SIG-M5 treated with dmso at 0.1 percent for 504 hours (cell line): Measurements from ENCODE around the gene AP3S1.
"Not testable (repeated sequence)": the region's sequence is repeated elsewhere in the genome, so short reads cannot be mapped to it uniquely, and the experiment has no call there.

Experiments used
- DNase-seq: peaks from one replicate; lab custom pipeline; 2025; ENCODE audit not compliant: unreplicated experiment; lab: John Stamatoyannopoulos, UW

Gene AP3S1

DNA sequence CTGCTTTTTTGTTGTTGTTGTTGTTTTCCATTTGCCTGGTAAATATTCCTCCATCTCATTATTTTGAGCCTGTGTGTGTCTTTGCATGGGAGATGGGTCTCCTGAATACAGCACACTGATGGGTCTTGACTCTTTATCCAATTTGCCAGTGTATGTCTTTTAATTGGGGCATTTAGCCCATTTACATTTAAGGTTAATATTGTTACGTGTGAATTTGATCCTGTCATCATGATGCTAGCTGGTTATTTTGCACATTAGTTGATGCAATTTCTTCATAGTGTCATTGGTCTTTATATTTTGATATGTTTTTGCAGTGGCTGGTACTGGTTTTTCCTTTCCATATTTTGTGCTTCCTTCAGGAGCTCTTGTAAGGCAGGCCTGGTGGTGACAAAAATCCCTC is 16.8 kb upstream of the AP3S1 start:
- not testable (repeated sequence) for DNase-seq

DNA sequence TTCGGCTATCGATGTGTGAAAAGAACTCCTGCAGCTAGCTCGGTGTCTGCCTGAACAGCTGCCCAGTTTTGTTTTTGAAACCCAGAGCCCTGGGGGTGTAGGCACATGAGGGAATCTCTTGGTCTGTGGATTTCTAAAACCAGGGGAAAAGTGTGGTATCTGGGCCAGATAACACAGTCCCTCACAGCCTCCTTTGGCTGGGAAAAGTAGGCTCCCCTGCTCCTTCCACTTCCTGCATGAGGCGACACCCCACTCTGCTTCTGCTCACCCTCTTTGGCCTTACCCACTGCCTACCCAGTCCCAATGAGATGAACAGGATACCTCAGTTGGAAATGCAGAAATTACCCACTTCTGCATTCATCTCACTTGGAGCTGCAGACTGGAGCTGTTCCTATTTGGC is 15.8 kb upstream of the AP3S1 start:
- no peak for DNase-seq

DNA sequence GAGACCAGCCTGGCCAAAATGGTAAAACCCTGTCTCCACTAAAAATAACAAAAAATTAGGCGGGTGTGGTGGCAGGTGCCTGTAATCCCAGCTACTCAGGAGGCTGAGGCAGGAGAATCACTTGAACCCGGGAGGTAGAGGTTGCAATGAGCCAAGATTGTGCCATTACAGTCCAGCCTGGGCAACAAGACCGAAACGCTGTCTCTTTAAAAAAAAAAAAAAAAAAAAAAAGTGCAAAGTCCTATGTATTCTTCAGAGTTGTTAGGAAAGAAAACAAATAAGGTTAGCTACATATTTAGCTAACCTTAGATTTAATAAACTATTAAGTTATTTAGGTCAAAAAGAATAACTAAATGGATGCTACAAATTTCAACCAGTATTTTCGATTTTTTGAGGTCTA is 11.8 kb upstream of the AP3S1 start:
- no peak for DNase-seq

DNA sequence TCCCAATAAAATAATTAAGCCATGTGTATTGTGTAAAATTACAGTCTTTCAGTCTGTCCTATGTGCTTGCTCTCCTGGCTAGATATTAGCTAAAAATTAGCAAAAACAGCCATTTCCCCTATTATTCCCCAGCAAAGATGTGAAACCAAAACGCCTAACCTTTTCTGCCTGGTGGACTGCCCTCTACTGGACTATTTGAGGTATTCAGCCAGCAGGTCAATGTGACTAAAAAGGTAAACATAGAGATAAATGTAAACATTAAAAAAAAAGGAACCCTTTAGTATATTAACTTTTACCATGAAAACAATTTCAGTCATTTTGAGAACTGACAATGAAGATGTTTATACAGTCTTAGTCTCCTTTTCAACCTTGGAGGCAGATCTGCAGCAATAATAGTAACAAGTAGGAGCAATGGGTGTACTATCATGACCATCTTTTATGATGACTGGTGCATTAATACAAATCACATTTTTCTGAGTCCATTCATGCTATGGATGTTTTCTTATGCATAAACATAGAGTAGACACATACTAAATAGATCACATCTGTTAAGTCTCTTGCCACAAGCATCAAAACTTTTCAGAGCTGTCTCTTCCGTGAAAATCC is 10.5 kb upstream of the AP3S1 start:
- peak; percentile 65 for DNase-seq

DNA sequence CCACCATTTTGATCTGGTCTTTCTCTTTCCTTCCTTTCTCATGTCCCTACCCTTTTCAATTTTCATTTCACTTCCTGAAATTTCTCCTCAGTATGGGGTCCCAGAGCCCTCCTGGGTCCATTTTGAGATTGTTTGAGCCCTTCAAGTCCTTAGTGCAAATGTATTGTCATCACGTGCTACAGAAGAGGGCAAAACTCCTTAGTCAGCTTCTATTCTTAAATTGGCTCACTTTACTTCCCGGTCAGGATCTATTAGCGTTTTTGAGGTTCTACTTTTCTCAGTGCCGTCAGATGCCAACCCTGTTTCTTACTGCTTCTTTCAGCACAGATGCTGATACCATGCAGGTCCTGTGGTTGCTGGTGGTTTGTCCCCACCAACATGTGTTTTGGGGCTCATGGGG is 6.3 kb upstream of the AP3S1 start:
- DNase-seq, result no peak

DNA sequence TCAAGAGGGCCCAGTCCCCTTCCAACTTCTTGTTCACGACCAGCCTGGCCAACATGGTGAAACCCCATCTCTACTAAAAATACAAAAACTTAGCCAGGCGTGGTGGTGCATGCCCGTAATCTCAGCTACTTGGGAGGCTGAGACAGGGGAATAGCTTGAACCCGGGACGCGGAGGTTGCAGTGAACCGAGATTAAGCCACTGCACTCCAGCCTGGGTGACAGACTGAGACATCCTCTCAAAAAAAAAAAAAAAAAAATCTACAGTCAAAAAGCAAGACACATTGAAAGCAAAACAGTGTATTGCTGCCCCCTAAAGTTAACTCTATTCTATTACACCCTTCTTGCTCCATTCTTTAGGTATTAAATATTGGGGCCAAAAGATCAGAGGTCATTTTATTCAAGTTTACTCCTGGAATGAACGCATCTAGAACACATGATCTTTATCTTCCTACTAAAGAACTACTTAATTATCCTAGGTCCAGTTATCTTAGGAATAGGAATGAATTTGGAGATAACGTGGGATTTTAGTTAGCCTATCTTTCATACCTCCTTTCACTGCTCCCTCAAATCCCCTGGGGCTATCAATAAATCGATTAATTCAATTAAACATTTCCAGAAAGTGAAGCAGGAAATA is 2.7 kb upstream of the AP3S1 start:
- peak; percentile 87 for DNase-seq

DNA sequence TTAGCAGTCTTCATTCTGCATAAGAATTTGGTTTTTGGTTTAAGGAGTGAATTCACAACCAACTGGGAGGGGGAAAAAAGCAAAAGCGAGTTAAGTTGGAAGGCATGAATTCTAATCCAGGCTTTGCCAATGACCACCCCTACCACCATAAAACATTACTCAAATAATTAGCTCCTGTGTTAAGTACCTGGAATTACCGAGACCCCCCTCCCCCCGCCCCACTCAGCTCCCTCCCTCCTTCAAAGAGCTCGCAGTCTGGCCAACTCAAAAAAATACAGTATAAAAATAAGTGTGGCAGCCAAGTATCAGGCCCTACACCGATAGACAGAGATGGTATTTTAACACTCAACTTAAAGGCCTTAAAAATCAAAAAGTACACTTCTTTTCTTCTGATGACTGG is 862 bp upstream of the AP3S1 start:
- DNase-seq, result no peak

DNA sequence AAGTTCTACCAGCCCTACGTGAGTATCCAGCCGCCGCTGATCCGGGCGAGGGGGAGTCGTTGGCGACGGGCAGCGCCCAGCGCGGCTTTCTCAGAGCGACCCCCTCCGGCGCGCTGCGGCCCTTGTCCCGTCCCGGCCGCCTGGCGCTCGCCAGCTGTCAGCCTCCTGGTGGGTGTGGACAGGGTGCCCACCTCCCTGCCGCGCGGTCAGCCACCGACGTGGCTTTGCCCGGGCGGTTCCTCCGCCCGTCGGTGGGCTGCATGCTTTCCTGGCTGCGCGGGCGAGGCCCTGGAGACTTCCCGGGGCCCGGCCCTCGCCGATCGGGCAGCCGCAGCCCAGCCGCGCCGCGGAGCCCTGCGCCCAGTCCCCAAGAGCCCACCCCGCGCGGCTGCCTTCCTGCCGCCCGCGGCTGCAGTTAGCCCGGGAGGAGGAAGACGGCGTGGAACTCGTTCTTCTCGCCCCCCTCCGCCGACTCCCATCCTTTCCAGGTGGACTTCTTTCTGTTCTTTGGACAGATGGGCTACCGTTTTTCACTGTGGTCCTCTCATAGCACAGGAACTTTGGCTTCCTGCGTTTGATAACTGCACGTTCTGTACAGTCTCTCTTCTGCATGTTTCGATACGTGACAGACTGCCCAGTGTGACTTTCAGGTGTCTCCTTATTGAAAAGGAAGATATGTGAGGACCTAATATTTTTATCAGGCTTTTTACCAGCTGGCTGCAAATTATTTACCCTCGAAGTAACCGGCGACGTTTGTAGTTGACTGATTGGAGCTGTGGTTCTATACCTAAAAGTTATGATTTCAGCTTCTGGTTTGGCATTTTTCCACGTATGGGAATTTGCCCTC is 577 bp downstream of the AP3S1 start:
- peak; percentile 52 for DNase-seq

DNA sequence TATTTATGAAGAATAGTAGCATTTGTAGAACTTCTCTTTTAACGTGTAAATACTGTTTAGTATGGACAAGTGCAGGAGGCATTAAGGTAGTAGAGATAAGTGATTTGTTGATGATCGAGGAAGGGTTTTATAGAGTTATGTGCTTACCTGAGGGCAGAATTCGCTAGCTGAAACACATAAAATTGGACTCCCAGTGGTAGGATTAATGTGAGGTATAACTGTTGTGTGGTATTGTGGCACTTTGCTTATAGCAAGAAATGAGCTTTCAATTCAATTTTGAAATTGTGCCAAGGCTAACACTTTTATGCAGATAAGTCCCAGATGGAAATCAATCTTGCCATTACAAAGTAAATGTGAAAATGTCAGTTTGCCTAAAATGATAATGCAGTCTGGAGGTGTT is 1.2 kb downstream of the AP3S1 start:
- no peak for DNase-seq

DNA sequence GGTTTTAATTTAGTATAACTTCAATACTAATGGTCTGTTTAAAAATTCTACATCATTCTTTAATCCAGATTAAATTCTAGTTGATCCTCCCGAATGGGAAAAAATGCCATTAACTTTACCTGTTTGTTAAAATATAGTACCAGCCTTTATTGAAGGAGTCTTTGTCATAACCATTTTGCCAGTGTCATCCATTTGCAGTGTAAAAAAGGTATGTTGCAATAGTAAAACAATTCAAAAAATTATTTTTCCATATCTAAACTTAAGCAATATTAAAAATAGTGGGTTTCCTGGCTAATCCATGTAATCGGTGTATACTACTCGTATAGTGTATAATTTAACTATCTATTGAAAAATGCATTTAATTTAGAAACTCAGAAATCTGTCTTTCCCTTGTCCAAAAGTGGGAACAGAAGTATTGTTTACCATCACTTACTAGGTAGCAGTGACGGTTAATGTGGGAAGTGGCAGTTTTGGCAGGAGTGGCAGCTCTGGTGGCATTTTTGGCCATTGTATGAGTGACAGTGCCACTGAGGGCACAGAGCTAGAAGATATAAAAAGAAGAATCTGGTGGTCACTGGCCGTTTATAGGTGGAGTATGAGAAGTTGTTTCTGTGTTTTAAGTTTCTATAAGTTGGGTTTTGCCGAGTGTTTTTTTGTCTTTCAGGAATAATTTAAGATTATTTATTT is 1.9 kb downstream of the AP3S1 start:
- DNase-seq, result no peak

DNA sequence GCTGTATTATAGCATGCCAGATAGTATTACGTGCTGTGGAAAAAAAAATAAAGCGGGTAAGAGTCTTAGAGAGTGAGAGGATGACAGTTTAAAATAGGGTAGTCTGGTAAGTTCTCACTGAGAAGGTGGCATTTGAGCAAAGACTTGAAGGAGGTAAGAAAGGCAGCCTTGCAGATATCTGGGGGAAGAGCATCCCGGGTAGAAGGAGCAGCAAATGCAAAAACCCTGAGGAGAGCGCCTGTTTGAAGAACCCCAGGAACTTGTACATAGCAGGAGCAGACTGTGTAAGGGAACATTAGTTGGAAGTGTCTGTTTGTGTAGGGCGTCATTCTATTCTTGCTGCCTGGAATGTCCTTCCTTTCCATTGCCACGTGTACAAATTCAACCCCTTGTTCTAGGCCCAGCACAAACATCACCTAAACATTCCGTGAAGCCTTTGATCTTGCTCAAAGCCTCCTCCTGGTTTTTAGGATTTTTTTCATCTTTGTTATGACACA is 2.6 kb downstream of the AP3S1 start:
- no peak for DNase-seq

DNA sequence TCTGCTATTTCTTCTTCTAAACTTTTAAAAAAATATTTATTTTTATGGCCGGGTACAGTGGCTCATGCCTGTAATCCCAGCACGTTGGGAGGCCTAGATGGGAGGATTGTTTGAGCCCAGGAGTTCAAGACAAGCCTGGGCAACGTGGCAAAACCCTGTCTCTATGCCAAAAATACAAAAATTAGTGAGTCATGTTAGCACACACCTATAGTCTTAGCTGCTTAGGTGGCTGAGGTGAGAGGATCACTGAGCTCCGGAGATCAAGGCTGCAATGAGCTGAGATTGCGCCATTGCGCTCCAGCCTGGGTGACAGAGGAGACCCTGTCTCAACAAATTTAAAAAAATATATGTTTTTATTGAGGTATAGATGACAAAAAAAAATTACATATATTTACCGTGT is 5.6 kb downstream of the AP3S1 start:
- DNase-seq, result no peak

DNA sequence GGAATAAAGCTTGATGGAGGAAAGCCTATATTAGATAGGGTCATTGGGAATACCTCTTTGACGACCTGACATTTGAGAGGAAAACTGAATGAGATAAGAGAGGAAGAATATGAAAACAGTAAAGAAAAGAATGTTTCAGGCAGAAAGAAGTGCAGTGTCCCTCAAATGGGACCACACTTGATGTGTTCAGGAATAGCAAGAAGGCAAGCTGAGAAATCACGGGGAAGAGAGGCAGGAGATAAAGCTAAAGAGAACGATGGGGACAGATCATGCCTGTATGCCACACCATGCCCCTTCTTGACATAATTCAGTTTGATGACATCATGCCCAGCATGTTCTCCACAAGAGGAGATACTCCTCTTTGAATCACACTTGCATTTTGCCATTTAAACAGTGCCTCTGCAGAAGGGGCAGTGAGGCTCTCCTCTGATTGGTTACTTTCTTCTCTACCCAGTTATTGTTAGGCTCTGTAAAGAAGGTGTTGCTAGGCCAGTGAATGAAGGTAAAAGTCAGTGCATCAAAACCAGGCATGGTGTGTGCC is 7.6 kb downstream of the AP3S1 start:
- DNase-seq, result no peak

DNA sequence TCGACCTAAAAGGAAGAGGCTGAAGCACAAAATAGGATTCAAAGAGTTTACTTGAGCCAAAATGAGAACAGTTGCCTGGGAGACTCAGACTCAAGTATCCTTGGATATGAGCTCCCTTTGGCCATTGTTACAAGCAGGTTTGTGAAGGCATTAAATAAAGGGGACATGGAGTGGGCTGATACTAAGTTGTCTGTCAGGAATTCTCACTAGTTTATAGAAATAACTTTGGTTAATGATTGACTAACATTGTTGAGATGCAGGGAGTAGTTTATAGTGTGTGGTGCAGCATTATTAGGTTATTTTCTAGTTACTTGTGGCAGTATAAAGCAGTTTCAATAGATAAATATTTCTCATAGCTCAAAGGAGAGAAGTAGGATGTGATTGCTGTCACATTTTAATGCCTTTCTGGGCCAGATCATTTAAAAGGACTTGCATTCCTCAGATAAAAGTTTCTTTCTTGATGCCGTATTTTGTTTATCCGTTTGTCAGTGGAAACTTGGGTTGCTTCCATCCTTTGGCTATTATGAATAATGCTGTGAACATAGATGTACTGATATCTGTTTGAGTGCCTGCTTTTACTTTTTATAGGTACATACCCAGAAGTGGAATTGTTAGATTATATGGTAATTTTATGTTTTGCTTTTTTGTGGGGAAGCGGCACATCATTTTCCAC is 9.1 kb downstream of the AP3S1 start:
- no peak for DNase-seq

DNA sequence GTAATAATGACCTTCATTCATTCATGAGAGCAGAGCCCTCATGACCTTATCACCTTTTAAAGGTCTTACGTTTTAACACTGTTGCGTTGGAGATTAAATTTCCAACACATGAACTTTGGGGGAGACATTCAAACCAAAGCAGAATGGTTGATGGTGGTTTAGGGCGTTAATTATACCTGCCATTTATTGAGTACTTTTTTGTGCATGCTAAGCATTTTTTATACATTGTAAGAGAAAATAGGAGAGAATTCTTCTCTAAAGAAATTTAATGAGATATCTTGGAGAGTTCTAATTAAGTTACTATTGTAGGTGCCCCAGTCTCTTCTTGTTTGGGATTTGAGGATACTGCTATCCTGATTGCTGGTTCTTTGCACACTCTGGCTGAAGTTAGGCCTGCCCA is 12.4 kb downstream of the AP3S1 start:
- no peak for DNase-seq

DNA sequence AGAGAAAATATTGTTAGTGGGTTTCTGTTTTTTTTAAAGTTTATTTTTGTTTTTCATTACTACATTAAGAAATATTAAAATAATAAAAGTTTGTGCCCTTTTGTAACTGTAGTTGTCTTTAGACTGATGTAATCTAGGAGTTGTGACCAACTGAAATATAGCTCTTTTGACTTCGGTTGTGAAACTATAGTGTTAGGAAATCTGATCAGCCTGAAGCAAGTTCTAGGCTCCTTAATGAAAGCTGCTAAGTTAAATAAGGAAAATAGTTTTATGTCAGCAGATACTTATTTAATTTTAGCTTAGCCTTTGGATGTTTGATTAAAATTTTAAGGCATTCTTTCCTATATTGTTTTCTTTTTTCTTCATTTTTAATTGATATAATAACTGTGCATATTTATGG is 14.2 kb downstream of the AP3S1 start:
- peak; percentile 80 for DNase-seq

DNA sequence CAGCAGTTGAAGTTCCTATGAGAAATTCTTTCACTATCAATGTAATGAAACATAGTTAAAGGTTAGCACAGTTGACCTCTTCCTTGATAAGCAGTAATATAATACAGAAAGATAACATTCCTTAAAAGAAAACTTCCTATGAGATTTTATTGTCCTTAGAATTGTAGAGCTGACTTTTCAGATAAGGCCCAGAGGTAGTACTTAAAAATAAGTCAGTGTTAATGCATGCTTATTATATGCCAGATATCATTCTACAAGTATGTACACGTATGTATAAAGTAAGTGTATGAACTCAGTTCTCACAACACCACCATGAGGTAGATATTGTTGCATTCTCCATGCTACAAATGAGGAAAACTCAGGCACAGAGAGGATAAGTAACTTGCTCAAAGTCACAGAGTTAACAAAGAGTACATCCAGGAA is 15.3 kb downstream of the AP3S1 start:
- no peak for DNase-seq

DNA sequence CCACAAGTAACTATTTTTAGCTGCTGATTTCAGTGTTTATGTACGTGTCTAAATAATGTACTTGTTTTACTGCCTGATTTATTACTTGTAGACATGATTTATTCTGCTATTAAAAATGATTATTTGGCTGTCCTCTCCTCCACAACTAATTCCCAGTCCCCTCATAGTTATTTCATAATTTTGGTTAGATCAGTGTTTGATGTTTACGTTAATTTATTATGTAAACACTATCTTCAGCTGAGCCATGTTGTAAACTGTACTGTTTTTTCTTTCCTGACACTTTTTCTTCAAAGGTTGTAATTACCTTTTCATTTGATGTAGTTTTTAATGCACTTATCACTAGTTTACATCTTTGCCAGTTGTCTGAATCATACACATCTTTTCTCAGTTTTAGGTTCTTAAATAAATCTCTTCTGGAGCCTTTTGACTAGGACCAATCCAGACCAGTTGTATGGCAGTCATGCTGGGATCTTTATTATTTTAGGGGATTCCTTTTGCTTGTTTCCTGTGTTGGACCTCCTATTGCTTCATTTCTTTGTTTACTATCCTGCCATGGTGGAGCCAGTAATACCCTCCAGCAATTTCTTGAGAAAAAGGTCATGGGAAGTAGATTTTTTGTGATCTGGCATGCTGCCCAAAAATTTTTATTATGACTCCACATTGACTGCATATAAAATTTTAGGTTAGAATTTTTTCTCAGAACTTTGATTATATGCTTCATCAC is 16.1 kb downstream of the AP3S1 start:
- DNase-seq, result no peak

DNA sequence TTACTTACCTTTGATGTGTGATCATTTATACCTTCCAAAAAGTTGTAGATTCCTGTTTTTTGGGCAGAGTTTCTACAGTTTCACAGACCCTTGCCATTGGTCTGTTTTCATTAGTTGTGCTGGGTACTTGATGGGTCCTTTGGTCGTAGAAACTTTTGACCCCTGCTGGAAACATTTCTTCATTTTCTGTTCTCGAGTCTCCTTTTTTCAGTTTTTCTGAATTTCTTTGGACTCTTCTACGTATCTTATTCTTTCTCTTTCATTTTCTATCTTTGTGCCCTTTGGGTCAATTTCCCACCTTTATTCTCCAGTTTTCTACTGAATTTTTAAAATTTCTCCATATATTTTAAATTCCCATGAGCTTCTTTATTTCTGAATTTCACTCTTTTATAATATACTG is 16.7 kb downstream of the AP3S1 start:
- no peak for DNase-seq

DNA sequence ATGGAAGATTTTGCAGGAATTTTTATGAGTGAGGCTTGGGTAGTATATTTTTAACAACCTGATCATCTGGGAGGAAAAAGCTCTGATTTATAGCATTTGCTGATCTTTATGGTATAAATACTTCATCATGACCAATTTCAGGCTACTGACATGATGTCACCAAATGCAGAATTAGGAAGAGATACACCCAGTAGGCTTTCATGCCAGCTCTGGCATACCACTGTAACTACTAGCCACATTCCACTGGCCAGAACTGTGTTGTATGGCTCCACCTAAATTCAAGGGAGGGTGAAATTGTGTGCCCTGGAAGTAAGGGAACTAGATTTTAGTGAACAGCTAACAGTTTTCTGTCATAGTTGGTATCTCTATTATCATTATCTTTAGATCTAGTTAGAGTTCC is 17.6 kb downstream of the AP3S1 start:
- DNase-seq, result no peak
